NCI-H1105 treated with DMSO at 0.1 percent for 48 hours (cell line): ENCODE results near the gene DHRS12.

ENCODE experiments used
- DNase-seq: peaks from one replicate; lab custom pipeline; 2025; lab: John Stamatoyannopoulos, UW

Gene DHRS12

DNA sequence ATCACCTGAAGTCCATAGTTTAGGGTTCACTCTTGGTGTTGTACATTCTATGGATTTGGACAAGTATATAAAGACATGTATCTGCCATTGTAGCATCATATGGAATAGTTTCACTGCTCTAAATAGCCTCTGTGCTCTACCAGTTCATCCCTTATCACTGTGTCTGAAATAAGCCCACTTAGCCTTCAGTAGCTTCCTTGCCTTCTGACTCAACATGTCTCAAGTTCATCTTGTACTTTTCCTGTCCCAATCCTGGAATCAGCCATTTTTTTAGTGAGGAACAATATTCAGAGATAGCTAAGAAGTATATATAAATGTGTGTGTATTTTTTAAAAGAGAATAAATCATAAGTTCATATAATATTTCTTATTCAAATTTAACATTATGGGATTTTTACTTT is 79.2 kb downstream of the DHRS12 start:
- DNase-seq: no peak

GRCh38 chr13:51723529-51723928 is 80.4 kb downstream of the DHRS12 start:
- no peak for DNase-seq

DNA sequence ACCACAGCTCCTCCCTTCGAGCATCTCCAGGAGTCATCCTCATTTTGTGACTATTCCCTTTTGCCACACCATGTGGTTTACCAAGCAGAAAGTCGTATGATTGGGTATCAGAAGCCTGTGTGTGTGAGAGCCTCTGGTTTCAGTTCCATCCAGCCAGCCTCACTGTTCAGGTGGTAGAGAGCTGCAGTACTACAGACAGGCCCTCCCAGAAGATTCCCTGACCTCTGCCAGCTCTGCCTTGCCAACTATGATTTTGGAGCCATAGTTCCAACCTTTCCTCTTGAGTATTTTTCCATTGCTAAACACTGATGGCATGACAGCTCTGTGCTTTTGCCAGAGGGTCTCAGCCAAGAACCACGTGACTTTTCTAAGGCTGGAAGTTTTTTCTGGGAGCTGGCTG is 82.5 kb downstream of the DHRS12 start:
- no peak for DNase-seq

DNA sequence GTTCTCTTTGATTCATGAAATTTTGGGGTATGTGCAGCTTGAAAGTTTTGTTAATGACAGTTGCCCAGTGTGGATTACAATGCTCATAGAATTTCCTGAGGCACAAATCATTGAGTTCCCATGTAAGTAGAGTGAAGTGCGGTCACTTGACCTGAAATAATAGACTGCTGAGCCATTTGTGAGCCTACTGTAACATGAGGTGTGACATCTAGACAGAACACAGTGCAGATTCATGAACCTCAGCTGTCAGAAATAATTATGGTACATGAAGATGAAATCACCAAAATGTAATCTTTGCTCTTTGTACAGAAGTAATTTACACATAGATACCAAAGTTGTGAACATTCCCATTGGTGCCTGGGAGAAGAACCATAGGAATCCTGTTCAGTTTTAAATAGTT is 84.6 kb downstream of the DHRS12 start:
- DNase-seq: no peak
